Fibroblast of skin of back (primary cell): ENCODE data around the gene IMPG2.
A peak's percentile ranks its signal among the peaks of the same experiment; 100 is the strongest.

ENCODE experiments used
- DNase-seq: peaks from one replicate; pipeline ENCODE4 v3.0.0-alpha.2; 2013

IMPG2 gene

DNA sequence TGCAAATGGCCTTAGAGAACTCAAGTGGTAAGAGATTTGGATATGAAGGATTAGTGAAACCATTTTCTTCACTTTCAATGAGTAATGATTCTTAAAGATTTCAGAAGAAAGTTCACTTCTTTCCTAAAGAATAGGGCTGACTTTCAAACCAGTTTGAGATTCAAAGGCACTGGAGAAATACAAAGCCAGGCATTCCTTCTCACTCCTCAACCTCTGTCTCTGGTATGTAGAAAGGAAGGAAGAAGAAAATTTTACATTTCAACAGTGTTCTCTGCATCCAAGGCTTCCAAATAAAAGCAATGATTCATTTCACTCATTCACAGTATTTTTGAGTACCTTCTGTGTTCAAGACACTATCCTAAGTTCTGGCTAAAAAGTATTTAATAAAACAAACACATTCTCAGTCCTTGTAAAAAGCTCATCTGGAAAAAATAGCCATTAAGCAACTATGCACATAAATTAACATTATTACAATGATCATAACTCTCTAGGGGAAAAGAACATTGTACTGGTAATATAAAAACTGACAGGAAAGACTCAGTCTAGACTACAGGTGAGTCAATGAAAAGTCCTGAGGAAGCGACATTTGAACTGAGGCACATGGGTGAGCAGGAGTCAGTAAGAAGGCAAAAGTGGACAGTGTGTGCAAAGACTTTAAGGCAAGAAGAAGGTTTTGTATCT is 79.5 kb downstream of the IMPG2 start:
- no peak for DNase-seq

DNA sequence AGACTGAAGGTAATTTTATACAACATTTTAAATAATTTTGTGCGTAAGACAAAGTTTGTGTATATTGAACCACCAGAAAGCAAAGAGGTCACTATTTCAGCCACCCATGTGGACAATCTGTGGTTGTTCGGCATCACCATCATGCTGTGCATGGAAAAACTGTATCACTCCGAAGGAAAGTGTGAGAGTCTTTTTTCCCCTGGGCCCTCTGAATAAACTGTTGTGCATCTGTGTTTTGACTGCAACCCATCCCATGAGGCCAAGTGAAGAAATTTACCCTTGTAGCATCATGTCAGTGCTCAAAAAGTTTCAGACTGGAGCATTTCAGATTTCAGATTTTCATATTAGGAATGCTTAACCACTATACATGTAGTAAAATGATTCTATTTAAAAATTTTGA is 85.3 kb downstream of the IMPG2 start:
- no peak for DNase-seq

DNA sequence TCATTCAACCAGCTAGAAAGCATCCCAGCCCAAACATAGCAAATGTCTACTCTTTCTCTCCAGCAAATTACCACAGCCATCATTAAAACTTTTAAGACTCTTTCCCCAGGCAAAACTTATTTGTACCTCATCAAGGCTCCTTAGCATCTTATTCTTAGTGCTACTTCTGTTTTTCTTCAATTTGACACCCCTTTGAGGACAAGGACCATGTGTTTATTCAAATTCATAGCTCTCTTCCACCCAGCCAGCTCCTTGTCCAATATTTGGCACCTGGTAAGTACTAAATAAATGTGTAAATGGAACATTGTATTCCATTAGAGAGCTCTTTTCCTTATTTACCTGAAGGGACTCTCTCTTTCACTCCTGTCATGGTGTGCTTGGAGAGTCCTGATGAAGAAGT is 89.8 kb downstream of the IMPG2 start:
- no peak for DNase-seq

- DNase-seq: peak; percentile 5
Observed at GRCh38 chr3:101229681-101230080, 90.7 kb downstream of the IMPG2 start.

DNA sequence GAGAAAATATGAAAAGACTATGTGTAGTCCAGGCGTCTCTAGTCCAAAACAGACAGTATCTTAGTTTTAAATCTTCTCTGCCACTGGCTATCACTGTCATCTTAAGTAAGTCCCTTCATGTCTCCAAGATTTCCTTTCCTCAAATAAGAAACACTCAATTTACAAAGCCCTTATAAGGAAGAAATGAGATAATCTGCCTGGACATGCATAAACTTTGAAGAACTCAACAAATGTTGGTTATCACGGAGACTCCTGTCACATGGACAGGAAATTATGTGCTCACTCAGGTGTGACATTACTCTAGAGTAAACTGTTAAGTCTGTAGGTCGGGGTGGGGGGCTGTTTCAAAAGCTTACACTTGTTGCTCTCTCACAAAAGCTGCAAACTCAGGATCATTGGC is 91.9 kb downstream of the IMPG2 start:
- no peak for DNase-seq

GRCh38 chr3:101224739-101225138 is 95.6 kb downstream of the IMPG2 start:
- DNase-seq: no peak

- DNase-seq: no peak
Observed at GRCh38 chr3:101223016-101223415, 97.4 kb downstream of the IMPG2 start.

- DNase-seq: no peak
Observed at GRCh38 chr3:101219842-101220560, 100.4 kb downstream of the IMPG2 start.

GRCh38 chr3:101217472-101218245 is 102.7 kb downstream of the IMPG2 start:
- no peak for DNase-seq

GRCh38 chr3:101216710-101217465 is 103.5 kb downstream of the IMPG2 start:
- peak; percentile 9 for DNase-seq

GRCh38 chr3:101212730-101213129 is 107.6 kb downstream of the IMPG2 start:
- DNase-seq: no peak

DNA sequence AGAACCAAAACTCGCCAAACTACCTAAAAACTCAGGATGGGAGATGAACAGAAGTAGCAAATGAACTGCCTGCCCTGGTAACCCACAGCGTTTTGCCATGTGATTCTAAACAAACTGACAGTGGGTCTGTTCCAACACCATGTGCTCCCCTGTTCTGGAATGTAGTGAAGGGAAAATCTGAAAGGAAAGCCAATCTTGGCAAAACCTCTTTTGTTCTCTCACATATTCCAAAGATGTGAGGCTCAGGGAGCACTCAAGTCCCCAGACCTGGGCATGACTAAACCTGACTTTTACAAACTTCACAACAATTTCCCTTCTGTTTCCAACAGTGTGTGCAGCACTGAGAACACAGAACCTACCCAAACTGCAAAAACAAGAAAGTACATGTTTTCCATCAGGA is 116.1 kb downstream of the IMPG2 start:
- DNase-seq: no peak

DNA sequence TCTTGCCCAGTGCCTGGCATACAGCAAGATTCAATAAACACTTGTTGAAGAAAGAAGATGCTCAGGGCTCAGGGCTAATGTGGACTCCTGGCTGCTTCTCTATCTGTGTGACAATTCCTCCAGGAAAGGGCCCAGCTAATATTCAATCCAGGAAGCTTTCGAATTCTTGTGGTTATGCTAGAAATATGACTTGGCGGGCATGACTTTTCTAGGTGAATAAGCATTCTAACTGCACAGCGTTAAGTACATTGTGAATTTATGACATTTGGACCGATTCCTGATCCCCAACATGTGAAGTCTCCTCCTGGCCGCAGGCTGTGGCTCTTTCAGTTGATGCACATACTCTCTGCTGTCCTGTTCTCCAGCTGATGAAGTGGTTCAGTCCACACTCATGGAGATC is 117.0 kb downstream of the IMPG2 start:
- peak; percentile 62 for DNase-seq

GRCh38 chr3:101202640-101203039 is 117.7 kb downstream of the IMPG2 start:
- no peak for DNase-seq

DNA sequence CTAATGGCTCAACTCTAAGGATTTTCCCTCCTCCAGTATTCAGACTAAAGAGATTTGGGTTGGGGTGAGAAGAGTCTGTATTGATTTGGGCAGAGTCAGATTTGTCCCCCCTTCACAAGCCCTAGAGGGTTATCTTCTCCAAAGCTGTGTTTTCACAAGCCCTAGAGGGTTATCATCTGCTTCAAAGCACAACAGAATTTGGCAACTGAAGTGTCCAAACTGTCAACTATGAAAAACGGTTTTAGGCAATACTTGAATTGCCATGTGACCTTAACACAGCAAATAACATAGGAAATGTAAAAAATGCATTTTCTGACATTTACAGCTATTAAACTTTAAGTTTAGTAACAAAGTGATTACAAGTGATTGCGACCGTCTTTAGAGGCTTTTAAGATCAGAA is 119.9 kb downstream of the IMPG2 start:
- no peak for DNase-seq

DNA sequence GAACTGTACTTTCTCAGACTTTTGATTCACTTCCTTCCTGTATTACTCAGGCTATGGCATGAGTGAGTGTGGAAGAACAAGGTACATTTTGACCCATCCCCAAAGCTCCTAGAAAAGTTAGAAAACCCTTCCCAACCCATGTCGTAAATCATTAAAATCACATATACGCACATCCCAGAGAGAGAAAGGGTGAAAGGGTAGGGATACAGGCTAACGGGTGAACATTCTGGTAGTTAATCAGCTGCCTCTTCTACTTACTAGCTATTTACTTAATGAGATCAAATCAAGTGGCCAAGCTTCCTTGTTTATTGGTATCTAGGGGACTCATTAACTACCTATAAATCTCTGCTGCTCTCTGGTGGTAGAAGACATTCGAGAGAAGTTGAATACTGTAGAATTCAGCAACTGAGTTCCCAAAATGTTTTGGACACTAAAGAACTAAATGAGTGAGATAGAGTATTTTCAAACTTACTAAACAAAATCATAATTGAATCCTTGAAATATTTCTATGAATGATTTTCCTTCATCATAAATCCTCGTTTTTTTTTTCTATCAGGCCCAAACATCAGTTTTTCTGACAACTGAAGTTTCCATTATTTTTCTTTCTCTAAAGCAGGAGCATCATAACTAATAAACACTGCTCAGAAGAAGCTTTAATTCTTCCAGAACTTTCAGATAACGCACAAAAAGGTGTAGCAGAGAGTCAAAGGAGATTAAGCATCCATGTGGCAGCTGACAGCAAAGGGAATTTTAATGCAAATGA is 124.2 kb downstream of the IMPG2 start:
- DNase-seq: peak; percentile 68

GRCh38 chr3:101194392-101194791 is 126.0 kb downstream of the IMPG2 start:
- no peak for DNase-seq

GRCh38 chr3:101193957-101194356 is 126.4 kb downstream of the IMPG2 start:
- DNase-seq: peak; percentile 93

DNA sequence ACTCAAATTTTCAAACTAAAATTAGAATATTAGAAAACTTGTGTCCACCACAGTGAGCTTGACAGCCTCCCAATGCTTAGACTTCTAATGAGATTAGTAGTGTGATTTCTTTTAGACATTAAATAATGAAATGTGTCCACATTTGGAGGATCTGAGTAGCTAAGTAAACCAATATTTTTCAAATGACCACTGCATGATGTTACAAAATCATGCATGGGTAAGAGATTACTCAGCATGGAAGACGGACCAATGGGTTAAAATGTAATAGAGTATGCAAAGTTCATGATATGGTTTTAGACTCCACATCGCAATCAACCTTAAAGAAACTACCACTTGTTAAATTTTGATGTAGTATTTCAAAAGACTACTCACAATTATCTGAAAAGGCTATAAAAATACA is 130.6 kb downstream of the IMPG2 start:
- DNase-seq: peak; percentile 66

DNA sequence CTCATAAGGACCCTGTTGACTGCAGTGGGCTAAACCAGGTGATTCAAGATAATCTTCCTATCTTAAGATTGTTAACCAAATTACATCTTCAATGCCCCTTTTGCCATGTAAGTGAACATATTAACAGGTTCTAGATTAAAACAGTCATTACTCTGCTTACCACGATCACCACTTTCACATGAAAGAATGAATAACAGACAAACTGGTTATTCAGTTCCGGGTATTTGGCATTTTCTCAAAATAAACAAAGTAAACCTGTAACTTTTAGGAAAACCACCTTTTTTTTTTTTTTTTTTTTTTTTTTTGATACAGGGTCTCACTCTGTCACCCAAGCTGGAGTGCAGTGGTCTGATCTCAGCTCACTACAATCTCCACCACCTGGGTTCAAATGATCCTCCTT is 131.2 kb downstream of the IMPG2 start:
- DNase-seq: no peak

DNA sequence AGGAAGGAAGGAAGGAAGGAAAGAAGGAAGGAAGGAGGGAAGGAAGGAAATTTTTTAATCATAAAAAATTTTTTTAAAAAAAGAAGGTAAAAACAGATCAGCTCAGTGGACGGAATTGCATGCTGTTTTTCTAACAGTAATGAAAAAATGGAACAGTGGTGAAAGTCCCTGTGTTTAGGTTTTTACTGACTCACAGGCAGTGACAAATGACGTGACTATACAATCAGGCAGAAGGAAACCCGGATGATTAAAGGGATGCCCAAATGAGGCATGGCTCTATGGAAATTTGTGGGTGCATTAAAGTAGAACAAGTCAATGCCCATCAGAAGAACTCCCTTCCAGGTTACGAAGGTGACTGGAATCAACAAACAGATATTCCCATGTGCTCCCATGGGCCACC is 135.0 kb downstream of the IMPG2 start:
- peak; percentile 46 for DNase-seq

- DNase-seq: no peak
Observed at GRCh38 chr3:101184111-101184510, 136.3 kb downstream of the IMPG2 start.
